ENCODE measurements around the gene CENPP.

CENPP gene

GRCh38 chr9:92429836-92430235, 104.1 kb downstream of the CENPP start:
- Histone ChIP-seq H3K27me3 (ENCODE audit: low read depth, low read length) (no peaks in the 10 kb centered on the region), H3K36me3 (ENCODE audit: control insufficient read depth in 1 of 2, insufficient read depth in 2 of 2, low read length in 2 of 2) (no peaks in the 10 kb centered on the region), H3K4me3 (ENCODE audit: low read depth in 1 of 2, low read length in 2 of 2) (no peak overlapping the region), H3K9me3 (ENCODE audit: control insufficient read depth in 1 of 2, low read length in 2 of 2) (no peaks in the 10 kb centered on the region), H3K27ac (ENCODE audit: low read length) (no peak overlapping the region), H3K4me1 (ENCODE audit: control insufficient read depth in 1 of 2, insufficient read depth in 2 of 2, low read length in 2 of 2) (peaks cover 0 to 11% of the 10 kb centered on the region in 2 donors)

DNA sequence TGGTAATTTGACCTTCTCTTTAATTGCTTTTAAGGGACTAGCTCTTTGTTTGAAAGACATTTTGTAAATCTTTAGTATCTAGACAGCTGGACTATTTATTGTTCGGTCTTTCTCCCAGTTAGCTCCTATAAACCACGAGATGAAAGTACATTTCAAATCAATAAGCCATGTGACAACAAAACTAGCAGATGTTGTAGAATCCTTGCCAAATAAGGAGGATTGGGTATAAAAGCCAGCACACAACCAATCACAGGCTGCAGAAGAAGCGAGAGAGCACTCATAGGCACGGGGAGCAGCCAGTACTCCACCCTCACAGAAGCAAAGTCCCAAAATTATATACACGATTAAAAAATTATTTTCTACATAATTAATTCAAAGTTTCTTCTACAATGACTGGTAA, 106.6 kb downstream of the CENPP start:
- H3K27ac ChIP-seq (ENCODE audit: low read length): no peak overlapping the region
- no peaks in the 10 kb centered on the region for H3K4me1 ChIP-seq (ENCODE audit: control insufficient read depth in 1 of 2, insufficient read depth in 2 of 2, low read length in 2 of 2)
- H3K4me3 ChIP-seq (ENCODE audit: low read depth in 1 of 2, low read length in 2 of 2): no peak overlapping the region
- H3K9me3 ChIP-seq (ENCODE audit: control insufficient read depth in 1 of 2, low read length in 2 of 2): no peaks in the 10 kb centered on the region
- no peaks in the 10 kb centered on the region for H3K36me3 ChIP-seq (ENCODE audit: control insufficient read depth in 1 of 2, insufficient read depth in 2 of 2, low read length in 2 of 2)
- no peaks in the 10 kb centered on the region for H3K27me3 ChIP-seq (ENCODE audit: low read depth, low read length)

GRCh38 chr9:92432972-92433548, 107.3 kb downstream of the CENPP start:
- no peaks in the 10 kb centered on the region for H3K36me3 ChIP-seq (ENCODE audit: control insufficient read depth in 1 of 2, insufficient read depth in 2 of 2, low read length in 2 of 2)
- H3K4me1 ChIP-seq (ENCODE audit: control insufficient read depth in 1 of 2, insufficient read depth in 2 of 2, low read length in 2 of 2): no peaks in the 10 kb centered on the region
- no peak overlapping the region for H3K27ac ChIP-seq (ENCODE audit: low read length)
- H3K27me3 ChIP-seq (ENCODE audit: low read depth, low read length): no peaks in the 10 kb centered on the region
- H3K9me3 ChIP-seq (ENCODE audit: control insufficient read depth in 1 of 2, low read length in 2 of 2): peaks cover 0 to 2% of the 10 kb centered on the region in 2 donors
- no peak overlapping the region for H3K4me3 ChIP-seq (ENCODE audit: low read depth in 1 of 2, low read length in 2 of 2)

DNA sequence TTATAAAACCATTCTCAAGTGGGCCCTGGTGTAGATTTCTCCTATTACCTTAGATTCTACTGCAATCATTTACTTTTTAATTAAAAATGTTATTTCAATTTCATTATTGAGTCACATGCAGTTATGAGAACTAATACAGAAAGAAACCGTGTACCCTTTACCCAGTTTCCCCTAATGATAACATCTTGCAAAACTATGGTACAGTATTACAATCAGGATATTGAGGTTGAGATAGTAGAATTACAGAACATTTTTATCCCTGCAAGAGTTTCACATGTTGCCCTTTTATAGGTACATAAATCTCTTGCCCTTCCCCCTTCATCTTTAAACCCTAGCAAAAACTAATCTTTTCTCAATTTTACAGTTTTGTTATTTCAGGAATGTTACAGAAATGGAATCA, 109.5 kb downstream of the CENPP start:
- peaks cover 0 to 2% of the 10 kb centered on the region in 2 donors for H3K9me3 ChIP-seq (ENCODE audit: control insufficient read depth in 1 of 2, low read length in 2 of 2)
- no peaks in the 10 kb centered on the region for H3K27me3 ChIP-seq (ENCODE audit: low read depth, low read length)
- no peak overlapping the region for H3K4me3 ChIP-seq (ENCODE audit: low read depth in 1 of 2, low read length in 2 of 2)
- no peaks in the 10 kb centered on the region for H3K36me3 ChIP-seq (ENCODE audit: control insufficient read depth in 1 of 2, insufficient read depth in 2 of 2, low read length in 2 of 2)
- H3K27ac ChIP-seq (ENCODE audit: low read length): no peak overlapping the region
- no peaks in the 10 kb centered on the region for H3K4me1 ChIP-seq (ENCODE audit: control insufficient read depth in 1 of 2, insufficient read depth in 2 of 2, low read length in 2 of 2)

- Histone ChIP-seq H3K9me3 (ENCODE audit: control insufficient read depth in 1 of 2, low read length in 2 of 2) (peaks cover 0 to 2% of the 10 kb centered on the region in 2 donors), H3K36me3 (ENCODE audit: control insufficient read depth in 1 of 2, insufficient read depth in 2 of 2, low read length in 2 of 2) (no peaks in the 10 kb centered on the region), H3K4me3 (ENCODE audit: low read depth in 1 of 2, low read length in 2 of 2) (no peak overlapping the region), H3K27ac (ENCODE audit: low read length) (no peak overlapping the region), H3K4me1 (ENCODE audit: control insufficient read depth in 1 of 2, insufficient read depth in 2 of 2, low read length in 2 of 2) (no peaks in the 10 kb centered on the region), H3K27me3 (ENCODE audit: low read depth, low read length) (no peaks in the 10 kb centered on the region)
These were observed 113.3 kb downstream of the CENPP start for GRCh38 chr9:92438900-92439526.

DNA sequence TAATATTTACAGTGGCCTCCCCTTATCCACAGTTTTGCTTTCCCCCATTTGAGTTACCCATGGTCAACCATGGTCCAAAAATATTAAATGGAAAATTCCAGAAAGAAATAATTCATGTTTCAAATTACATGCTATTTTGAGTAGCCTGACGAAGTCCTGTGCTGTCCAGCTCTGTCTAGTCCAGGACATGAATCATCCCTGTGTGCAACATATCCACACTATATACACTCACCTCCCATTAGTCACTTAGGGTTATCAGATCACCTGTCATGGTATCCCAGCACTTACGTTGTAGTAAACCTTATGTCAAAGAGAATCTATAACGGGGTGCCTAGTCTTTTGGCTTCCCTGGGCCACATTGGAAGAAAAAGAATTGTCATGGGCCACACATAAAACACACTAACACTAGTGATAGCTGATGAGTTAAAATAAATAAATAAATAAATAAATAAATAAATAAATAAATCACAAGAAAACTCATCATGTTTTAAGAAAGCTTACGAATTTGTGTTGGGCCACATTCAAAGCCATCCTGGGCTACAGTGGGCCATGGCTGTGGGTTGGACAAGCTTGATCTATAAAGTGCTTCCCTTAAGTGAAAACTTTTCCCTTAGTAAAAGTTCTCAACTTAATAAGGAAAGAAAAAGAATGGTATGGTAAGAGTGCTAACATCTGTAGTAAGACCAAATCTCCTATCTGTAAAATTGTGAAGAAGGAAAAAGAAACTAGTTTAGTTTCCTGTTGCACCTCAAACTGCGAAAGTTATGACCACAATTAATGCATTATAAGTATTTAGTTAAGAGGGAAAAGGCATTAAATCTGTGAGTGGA, 114.4 kb downstream of the CENPP start:
- H3K9me3 ChIP-seq (ENCODE audit: control insufficient read depth in 1 of 2, low read length in 2 of 2): peaks cover 0 to 2% of the 10 kb centered on the region in 2 donors
- no peaks in the 10 kb centered on the region for H3K27me3 ChIP-seq (ENCODE audit: low read depth, low read length)
- no peaks in the 10 kb centered on the region for H3K4me1 ChIP-seq (ENCODE audit: control insufficient read depth in 1 of 2, insufficient read depth in 2 of 2, low read length in 2 of 2)
- no peaks in the 10 kb centered on the region for H3K36me3 ChIP-seq (ENCODE audit: control insufficient read depth in 1 of 2, insufficient read depth in 2 of 2, low read length in 2 of 2)
- no peak overlapping the region for H3K4me3 ChIP-seq (ENCODE audit: low read depth in 1 of 2, low read length in 2 of 2)
- no peak overlapping the region for H3K27ac ChIP-seq (ENCODE audit: low read length)

DNA sequence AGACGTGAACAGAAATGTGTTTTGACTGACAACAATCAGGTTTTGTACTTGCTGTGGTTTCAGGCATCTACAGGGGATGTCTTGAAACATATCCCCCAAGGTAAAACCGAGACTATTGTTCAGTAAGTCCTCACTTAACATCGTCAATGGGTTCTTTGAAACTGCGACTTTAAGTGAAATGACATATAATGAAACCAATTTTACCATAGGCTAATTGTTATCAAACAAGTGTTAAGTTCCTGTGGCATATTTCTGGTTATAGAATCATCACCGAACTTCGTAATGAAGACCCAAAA, 114.9 kb downstream of the CENPP start:
- Histone ChIP-seq H3K4me3 (ENCODE audit: low read depth in 1 of 2, low read length in 2 of 2) (no peak overlapping the region), H3K27ac (ENCODE audit: low read length) (no peak overlapping the region), H3K36me3 (ENCODE audit: control insufficient read depth in 1 of 2, insufficient read depth in 2 of 2, low read length in 2 of 2) (no peaks in the 10 kb centered on the region), H3K4me1 (ENCODE audit: control insufficient read depth in 1 of 2, insufficient read depth in 2 of 2, low read length in 2 of 2) (no peaks in the 10 kb centered on the region), H3K27me3 (ENCODE audit: low read depth, low read length) (no peaks in the 10 kb centered on the region), H3K9me3 (ENCODE audit: control insufficient read depth in 1 of 2, low read length in 2 of 2) (peaks cover 0 to 2% of the 10 kb centered on the region in 2 donors)

- Histone ChIP-seq H3K27me3 (ENCODE audit: low read depth, low read length) (no peaks in the 10 kb centered on the region), H3K4me3 (ENCODE audit: low read depth in 1 of 2, low read length in 2 of 2) (no peak overlapping the region), H3K36me3 (ENCODE audit: control insufficient read depth in 1 of 2, insufficient read depth in 2 of 2, low read length in 2 of 2) (no peaks in the 10 kb centered on the region), H3K9me3 (ENCODE audit: control insufficient read depth in 1 of 2, low read length in 2 of 2) (no peaks in the 10 kb centered on the region), H3K27ac (ENCODE audit: low read length) (no peak overlapping the region), H3K4me1 (ENCODE audit: control insufficient read depth in 1 of 2, insufficient read depth in 2 of 2, low read length in 2 of 2) (no peaks in the 10 kb centered on the region)
These were observed 119.1 kb downstream of the CENPP start for GRCh38 chr9:92444841-92445240.

DNA sequence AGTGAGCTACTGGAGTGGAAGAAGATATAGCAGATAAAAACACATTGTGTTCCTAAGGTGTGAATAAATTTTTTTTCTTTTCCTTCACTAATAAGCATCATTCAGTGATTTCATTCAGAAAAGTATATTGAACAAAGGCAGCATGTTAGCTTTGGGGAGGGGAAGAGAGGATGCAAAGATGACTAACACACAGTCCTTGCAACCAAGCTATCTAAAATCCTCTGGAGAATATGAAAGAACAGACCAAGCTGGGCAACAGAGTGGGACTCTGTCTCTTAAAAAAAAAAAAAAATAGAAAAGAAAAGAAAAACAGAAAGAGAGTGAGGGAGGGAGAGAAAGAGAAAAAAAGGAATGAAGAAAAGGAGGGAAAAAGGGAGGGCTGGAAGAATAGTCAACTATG, 120.8 kb downstream of the CENPP start:
- Histone ChIP-seq H3K27ac (ENCODE audit: low read length) (no peak overlapping the region), H3K36me3 (ENCODE audit: control insufficient read depth in 1 of 2, insufficient read depth in 2 of 2, low read length in 2 of 2) (no peaks in the 10 kb centered on the region), H3K4me3 (ENCODE audit: low read depth in 1 of 2, low read length in 2 of 2) (no peak overlapping the region), H3K27me3 (ENCODE audit: low read depth, low read length) (no peaks in the 10 kb centered on the region), H3K4me1 (ENCODE audit: control insufficient read depth in 1 of 2, insufficient read depth in 2 of 2, low read length in 2 of 2) (no peaks in the 10 kb centered on the region), H3K9me3 (ENCODE audit: control insufficient read depth in 1 of 2, low read length in 2 of 2) (no peaks in the 10 kb centered on the region)

GRCh38 chr9:92455217-92455616, 129.5 kb downstream of the CENPP start:
- Histone ChIP-seq H3K27me3 (ENCODE audit: low read depth, low read length) (no peaks in the 10 kb centered on the region), H3K9me3 (ENCODE audit: control insufficient read depth in 1 of 2, low read length in 2 of 2) (no peaks in the 10 kb centered on the region), H3K36me3 (ENCODE audit: control insufficient read depth in 1 of 2, insufficient read depth in 2 of 2, low read length in 2 of 2) (no peaks in the 10 kb centered on the region), H3K27ac (ENCODE audit: low read length) (no peak overlapping the region), H3K4me1 (ENCODE audit: control insufficient read depth in 1 of 2, insufficient read depth in 2 of 2, low read length in 2 of 2) (no peaks in the 10 kb centered on the region), H3K4me3 (ENCODE audit: low read depth in 1 of 2, low read length in 2 of 2) (no peak overlapping the region)

DNA sequence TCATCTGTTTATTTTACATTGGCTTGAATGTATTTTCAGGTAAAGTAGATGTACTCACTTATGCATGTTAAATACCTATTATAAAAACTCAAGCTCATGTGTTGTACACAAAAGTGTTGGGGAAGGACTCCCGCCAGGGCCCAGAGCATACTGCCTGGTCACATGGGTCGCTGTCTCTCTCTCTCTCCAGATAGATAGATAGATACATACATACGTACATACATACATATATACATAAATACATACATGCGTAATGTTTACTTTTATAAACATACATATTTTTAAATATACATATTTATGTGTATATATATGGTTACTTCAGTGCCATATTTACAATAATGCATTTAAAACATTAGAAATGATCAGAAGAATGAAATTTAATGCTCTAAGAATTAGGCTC, 131.8 kb downstream of the CENPP start:
- no peak overlapping the region for H3K4me3 ChIP-seq (ENCODE audit: low read depth in 1 of 2, low read length in 2 of 2)
- no peak overlapping the region for H3K27ac ChIP-seq (ENCODE audit: low read length)
- H3K27me3 ChIP-seq (ENCODE audit: low read depth, low read length): no peaks in the 10 kb centered on the region
- H3K9me3 ChIP-seq (ENCODE audit: control insufficient read depth in 1 of 2, low read length in 2 of 2): no peaks in the 10 kb centered on the region
- no peaks in the 10 kb centered on the region for H3K4me1 ChIP-seq (ENCODE audit: control insufficient read depth in 1 of 2, insufficient read depth in 2 of 2, low read length in 2 of 2)
- no peaks in the 10 kb centered on the region for H3K36me3 ChIP-seq (ENCODE audit: control insufficient read depth in 1 of 2, insufficient read depth in 2 of 2, low read length in 2 of 2)
